Measurements from ENCODE around the gene ONECUT3. TPM values are rescaled to one million over a fixed set of nuclear protein-coding genes. Genes with fewer than 3 reads are reported as not detected.

ONECUT3 gene
- total RNA-seq, 1 donor, result not detected

DNA sequence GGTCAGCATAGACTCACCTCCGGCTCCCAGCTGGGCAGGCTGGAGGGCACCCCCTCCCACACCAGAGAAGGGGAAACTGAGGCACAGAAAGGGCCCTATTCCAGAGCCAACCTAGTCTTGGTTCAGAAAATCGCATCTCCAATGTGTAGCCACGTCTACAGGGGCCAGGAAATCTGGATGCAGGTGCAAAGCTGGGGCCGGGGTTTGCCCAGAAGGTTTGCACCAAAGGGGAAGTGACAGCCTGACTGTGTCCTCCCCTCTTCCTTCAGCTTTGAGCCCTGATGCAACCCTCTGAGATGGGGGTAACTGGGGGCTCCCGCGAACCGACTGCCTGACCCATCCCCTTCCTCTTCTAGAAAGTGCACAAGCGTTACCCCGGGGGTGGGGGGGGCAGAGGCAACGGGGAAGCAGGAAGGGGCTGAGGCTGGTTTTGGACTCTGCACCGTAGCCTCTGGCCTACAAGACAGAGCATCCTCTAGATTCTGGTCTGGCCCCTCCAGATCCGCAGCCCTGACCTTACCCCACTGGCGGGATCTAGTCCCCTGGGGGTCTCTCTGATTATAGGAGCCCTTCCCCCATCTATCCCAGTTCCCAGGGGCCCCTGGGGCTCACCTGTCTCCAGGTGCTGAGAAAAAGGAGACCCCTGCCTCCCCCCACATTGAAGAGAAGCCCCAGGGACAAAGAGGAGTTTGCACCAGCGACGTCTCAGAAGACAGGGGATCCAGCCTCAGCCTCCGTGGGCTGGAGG, 1.1 kb upstream of the ONECUT3 start:
- Histone ChIP-seq H3K27me3 (ENCODE audit: insufficient read depth, low read length) (peaks cover 82% of the 10 kb centered on the region), H2AFZ (ENCODE audit: low read length) (no peak overlapping the region), H3K79me2 (ENCODE audit: insufficient read depth, low read length) (no peaks in the 10 kb centered on the region), H4K20me1 (ENCODE audit: insufficient read depth, low read length) (no peaks in the 10 kb centered on the region), H3K9me3 (ENCODE audit: low read depth, low read length) (no peaks in the 10 kb centered on the region), H3K4me1 (ENCODE audit: insufficient read depth, low read length) (peaks cover 6% of the 10 kb centered on the region), H3K4me3 (ENCODE audit: insufficient read depth, low read length) (no peak overlapping the region), H3K27ac (ENCODE audit: low read depth, low read length) (no peak overlapping the region), H3K4me2 (ENCODE audit: insufficient read depth, low read length) (no peak overlapping the region), H3K36me3 (ENCODE audit: insufficient read depth, low read length) (no peaks in the 10 kb centered on the region)
- DNase-seq (ENCODE audit: insufficient read length, low spot score, missing footprints), result no peak
- TF ChIP-seq, protein P1, sequence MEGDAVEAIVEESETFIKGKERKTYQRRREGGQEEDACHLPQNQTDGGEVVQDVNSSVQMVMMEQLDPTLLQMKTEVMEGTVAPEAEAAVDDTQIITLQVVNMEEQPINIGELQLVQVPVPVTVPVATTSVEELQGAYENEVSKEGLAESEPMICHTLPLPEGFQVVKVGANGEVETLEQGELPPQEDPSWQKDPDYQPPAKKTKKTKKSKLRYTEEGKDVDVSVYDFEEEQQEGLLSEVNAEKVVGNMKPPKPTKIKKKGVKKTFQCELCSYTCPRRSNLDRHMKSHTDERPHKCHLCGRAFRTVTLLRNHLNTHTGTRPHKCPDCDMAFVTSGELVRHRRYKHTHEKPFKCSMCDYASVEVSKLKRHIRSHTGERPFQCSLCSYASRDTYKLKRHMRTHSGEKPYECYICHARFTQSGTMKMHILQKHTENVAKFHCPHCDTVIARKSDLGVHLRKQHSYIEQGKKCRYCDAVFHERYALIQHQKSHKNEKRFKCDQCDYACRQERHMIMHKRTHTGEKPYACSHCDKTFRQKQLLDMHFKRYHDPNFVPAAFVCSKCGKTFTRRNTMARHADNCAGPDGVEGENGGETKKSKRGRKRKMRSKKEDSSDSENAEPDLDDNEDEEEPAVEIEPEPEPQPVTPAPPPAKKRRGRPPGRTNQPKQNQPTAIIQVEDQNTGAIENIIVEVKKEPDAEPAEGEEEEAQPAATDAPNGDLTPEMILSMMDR (IDR thresholded peaks at IDR 0.05; ENCODE audit: extremely low read depth, low read depth, low read length), result no peak

DNA sequence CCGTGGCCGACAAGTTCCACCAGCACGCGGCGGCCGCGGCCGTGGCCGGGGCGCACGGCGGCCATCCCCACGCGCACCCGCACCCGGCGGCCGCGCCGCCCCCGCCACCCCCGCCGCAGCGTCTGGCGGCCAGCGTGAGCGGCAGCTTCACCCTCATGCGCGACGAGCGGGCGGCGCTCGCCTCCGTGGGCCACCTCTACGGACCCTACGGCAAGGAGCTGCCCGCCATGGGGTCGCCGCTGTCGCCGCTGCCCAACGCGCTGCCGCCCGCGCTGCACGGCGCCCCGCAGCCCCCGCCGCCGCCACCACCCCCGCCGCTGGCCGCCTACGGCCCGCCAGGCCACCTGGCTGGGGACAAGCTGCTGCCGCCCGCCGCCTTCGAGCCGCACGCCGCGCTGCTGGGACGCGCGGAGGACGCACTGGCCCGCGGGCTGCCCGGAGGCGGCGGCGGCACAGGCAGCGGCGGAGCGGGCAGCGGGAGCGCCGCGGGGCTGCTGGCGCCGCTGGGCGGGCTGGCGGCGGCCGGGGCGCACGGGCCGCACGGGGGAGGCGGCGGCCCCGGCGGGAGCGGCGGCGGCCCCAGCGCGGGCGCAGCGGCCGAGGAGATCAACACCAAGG, 821 bp downstream of the ONECUT3 start:
- H3K79me2 ChIP-seq (ENCODE audit: insufficient read depth, low read length), result no peaks in the 10 kb centered on the region
- peaks cover 84% of the 10 kb centered on the region for H3K27me3 ChIP-seq (ENCODE audit: insufficient read depth, low read length)
- no peak overlapping the region for H3K27ac ChIP-seq (ENCODE audit: low read depth, low read length)
- DNase-seq (ENCODE audit: insufficient read length, low spot score, missing footprints), result no peak
- H3K4me3 ChIP-seq (ENCODE audit: insufficient read depth, low read length), result no peak overlapping the region
- no peaks in the 10 kb centered on the region for H3K4me1 ChIP-seq (ENCODE audit: insufficient read depth, low read length)
- TF ChIP-seq, protein P1 (IDR thresholded peaks at IDR 0.05; ENCODE audit: extremely low read depth, low read depth, low read length), result no peak
- H3K4me2 ChIP-seq (ENCODE audit: insufficient read depth, low read length), result no peak overlapping the region
- no peak overlapping the region for H2AFZ ChIP-seq (ENCODE audit: low read length)
- no peaks in the 10 kb centered on the region for H3K9me3 ChIP-seq (ENCODE audit: low read depth, low read length)
- no peaks in the 10 kb centered on the region for H3K36me3 ChIP-seq (ENCODE audit: insufficient read depth, low read length)
- no peaks in the 10 kb centered on the region for H4K20me1 ChIP-seq (ENCODE audit: insufficient read depth, low read length)

DNA sequence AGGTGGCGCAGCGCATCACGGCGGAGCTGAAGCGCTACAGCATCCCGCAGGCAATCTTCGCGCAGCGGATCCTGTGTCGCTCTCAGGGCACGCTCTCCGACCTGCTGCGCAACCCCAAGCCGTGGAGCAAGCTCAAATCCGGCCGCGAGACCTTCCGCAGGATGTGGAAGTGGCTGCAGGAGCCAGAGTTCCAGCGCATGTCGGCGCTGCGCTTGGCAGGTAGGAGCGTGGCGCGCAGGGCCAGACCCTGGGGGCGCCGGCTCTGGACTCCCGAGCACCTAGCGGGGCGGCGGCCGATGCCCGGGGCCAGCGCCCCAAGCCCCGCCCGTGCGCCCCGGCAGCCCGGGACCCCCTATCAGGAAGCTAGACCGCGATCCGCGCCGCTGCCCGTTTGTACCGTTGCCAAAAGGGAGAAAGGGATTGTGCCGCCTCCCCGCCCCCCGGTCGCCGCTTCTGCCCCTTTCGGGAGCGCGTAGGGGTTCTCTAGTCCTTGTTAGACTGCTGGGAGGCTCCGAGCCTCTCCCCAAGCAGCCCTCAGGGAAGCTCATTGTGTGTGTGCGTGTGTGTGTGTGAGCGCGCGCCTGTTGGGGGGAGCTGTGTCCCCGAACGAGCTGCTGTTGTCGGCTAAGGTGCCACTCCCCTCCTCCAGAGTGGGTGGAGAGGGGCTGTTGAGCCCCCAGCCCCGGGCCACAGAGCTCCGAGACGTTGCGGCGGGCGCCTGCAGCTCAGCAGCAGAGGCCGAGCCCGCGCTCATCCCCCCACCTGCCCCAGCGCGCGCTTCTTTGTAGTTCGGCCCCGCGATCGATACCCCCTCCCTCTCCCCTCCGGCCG, 1.5 kb downstream of the ONECUT3 start:
- H2AFZ ChIP-seq (ENCODE audit: low read length), result no peak overlapping the region
- H3K4me3 ChIP-seq (ENCODE audit: insufficient read depth, low read length), result no peak overlapping the region
- TF ChIP-seq, protein P1 (IDR thresholded peaks at IDR 0.05; ENCODE audit: extremely low read depth, low read depth, low read length), result no peak
- H3K36me3 ChIP-seq (ENCODE audit: insufficient read depth, low read length), result no peaks in the 10 kb centered on the region
- no peaks in the 10 kb centered on the region for H4K20me1 ChIP-seq (ENCODE audit: insufficient read depth, low read length)
- no peaks in the 10 kb centered on the region for H3K79me2 ChIP-seq (ENCODE audit: insufficient read depth, low read length)
- no peaks in the 10 kb centered on the region for H3K4me1 ChIP-seq (ENCODE audit: insufficient read depth, low read length)
- DNase-seq (ENCODE audit: insufficient read length, low spot score, missing footprints), result no peak
- H3K4me2 ChIP-seq (ENCODE audit: insufficient read depth, low read length), result no peak overlapping the region
- H3K27me3 ChIP-seq (ENCODE audit: insufficient read depth, low read length), result peaks cover 84% of the 10 kb centered on the region
- no peaks in the 10 kb centered on the region for H3K9me3 ChIP-seq (ENCODE audit: low read depth, low read length)
- H3K27ac ChIP-seq (ENCODE audit: low read depth, low read length), result no peak overlapping the region

All from osteoblast (primary cell).